GM12873 (cell line): ENCODE measurements around the gene ANKRD65.

Source experiments
- CTCF ChIP-seq: IDR thresholded peaks from 2 replicates; pipeline ENCODE4 v1.5.1; 2012; ENCODE audit warnings: low read depth, mild to moderate bottlenecking, moderate library complexity, low read length, control low read depth; ENCODE audit not compliant: insufficient read depth; ENCODE audit errors: missing control alignments

ANKRD65 gene

GRCh38 chr1:1419813-1420653 is 1.0 kb downstream of the ANKRD65 start:
- TF ChIP-seq CTCF: no peak

GRCh38 chr1:1419363-1419812 is 1.7 kb downstream of the ANKRD65 start:
- no peak for TF ChIP-seq CTCF

- TF ChIP-seq CTCF: no peak
Observed at GRCh38 chr1:1418464-1419362, 2.4 kb downstream of the ANKRD65 start.

- TF ChIP-seq CTCF: no peak
Observed at GRCh38 chr1:1415751-1416150, 5.3 kb downstream of the ANKRD65 start.

GRCh38 chr1:1411626-1412025 is 9.4 kb downstream of the ANKRD65 start:
- TF ChIP-seq CTCF: no peak

GRCh38 chr1:1407636-1408318 is 13.3 kb downstream of the ANKRD65 start:
- TF ChIP-seq CTCF: no peak
